Measurements from ENCODE around the gene ITGB2. TPM values are rescaled to one million over a fixed set of nuclear protein-coding genes. Genes with fewer than 3 reads are reported as not detected.

Gene ITGB2
- total RNA-seq, 1 experiment from 2014 or later = 1.5 TPM

GRCh38 chr21:44900559-44901251 is 20.0 kb downstream of the ITGB2 start:
- no peak overlapping the region for H3K4me2 ChIP-seq (ENCODE audit: low read length)
- POLR2A ChIA-PET = no interaction called here
- no peaks in the 10 kb centered on the region for H3K36me3 ChIP-seq (ENCODE audit: control insufficient read depth in 1 of 2, insufficient read depth in 2 of 2, low read length in 2 of 2)
- CTCF ChIA-PET = no interaction called here
- BruUV-seq (replicated peaks) = no TSS peak
- H3K27me3 ChIP-seq (ENCODE audit: insufficient read depth, low read length) = no peaks in the 10 kb centered on the region
- no peaks in the 10 kb centered on the region for H3K79me2 ChIP-seq (ENCODE audit: insufficient read depth, low read length)
- no peak overlapping the region for H3K27ac ChIP-seq (ENCODE audit: low read depth, low read length)
- DNase-seq (ENCODE audit: low read depth, low spot score) (no peak), ATAC-seq (no peak)
- TF ChIP-seq MAX (IDR thresholded peaks at IDR 0.05) = no peak
- no peak for TF ChIP-seq SRF (IDR thresholded peaks at IDR 0.05; ENCODE audit: low read depth)
- no peak for TF ChIP-seq ELF1 (IDR thresholded peaks at IDR 0.05; ENCODE audit: borderline replicate concordance, low read depth)
- TF ChIP-seq ATF3 (IDR thresholded peaks at IDR 0.05) = no peak
- no peak for TF ChIP-seq POLR2AphosphoS5 (IDR thresholded peaks at IDR 0.05; ENCODE audit: low read depth, low read length)
- TF ChIP-seq ZFX (IDR thresholded peaks at IDR 0.05) = no peak
- TF ChIP-seq ZNF274 (IDR thresholded peaks at IDR 0.05; ENCODE audit: low read depth, low read length) = no peak
- no peak for TF ChIP-seq EZH2 (IDR thresholded peaks at IDR 0.05)
- H3K9me2 ChIP-seq (ENCODE audit: insufficient read depth) = no peaks in the 10 kb centered on the region
- H3K9ac ChIP-seq (ENCODE audit: low read length) = no peak overlapping the region
- H3K4me3 ChIP-seq (replicated peaks in 1 of 2; ENCODE audit: low read depth in 1 of 2, low read length in 2 of 2) = no peak overlapping the region
- intact Hi-C loops (cut with micrococcal nuclease) = no loop called here
- H3K9me3 ChIP-seq (ENCODE audit: control insufficient read depth in 1 of 2, insufficient read depth in 1 of 2, low read depth in 1 of 2, low read length in 2 of 2) = peaks cover 0 to 4% of the 10 kb centered on the region in 2 experiments; a peak in 1 of 4 replicates
- H2AFZ ChIP-seq (ENCODE audit: low read depth, low read length, poor library complexity, severe bottlenecking) = no peak overlapping the region
- H3K4me1 ChIP-seq (ENCODE audit: control insufficient read depth in 1 of 2, insufficient read depth in 2 of 2, low read length in 2 of 2) = no peaks in the 10 kb centered on the region; a peak in 1 of 4 replicates
- RAD21 ChIA-PET (ENCODE audit: low non-redundant PET in 1 of 2, low total read pairs in 2 of 2, uncharacterized antibody in 2 of 2, unreplicated experiment in 2 of 2) = no interaction called here
- H4K20me1 ChIP-seq (ENCODE audit: insufficient read depth) = no peaks in the 10 kb centered on the region

DNA sequence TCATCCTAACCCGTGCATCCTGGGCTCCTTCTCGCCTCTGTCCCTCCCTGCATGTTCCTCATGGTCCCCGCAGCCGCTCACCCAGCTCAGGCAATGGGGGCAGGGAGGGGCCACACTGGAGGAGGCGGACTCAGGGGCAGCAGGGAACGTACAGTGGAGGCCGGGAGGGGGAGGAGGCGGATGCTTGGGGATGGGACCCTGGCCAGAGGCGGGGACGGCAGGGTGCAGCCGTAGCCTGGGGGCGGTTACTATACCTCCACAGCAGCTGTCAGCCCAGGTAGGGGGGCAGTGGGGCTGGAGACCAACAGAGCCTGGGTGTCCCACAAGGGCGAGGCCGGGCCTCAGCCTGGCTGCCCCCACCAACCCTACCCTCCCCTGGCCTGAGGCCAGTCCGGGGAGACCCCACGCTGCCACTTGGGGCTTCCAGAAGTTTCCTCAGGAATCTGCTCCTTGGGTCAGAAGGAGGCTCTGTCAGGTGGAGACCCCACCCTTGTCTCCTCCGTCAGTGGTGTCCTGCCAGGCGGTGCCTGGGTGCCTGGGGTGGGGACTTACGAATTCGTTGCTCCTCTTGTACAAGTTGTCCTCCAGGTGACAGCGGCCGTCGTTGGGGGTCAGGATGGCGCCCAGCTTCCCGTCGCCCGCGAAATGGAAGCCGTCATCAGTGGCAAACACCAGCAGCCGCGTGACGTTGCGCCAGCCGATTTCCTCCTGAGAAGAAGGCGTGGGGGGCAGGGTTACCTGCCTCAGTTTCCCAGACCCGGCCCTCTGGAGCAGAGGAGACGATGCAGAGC is 20.7 kb downstream of the ITGB2 start:
- ATAC-seq (no peak), DNase-seq (ENCODE audit: low read depth, low spot score) (no peak)
- CTCF ChIA-PET = no interaction called here
- H3K4me1 ChIP-seq (ENCODE audit: control insufficient read depth in 1 of 2, insufficient read depth in 2 of 2, low read length in 2 of 2) = no peaks in the 10 kb centered on the region; a peak in 1 of 4 replicates
- no peak overlapping the region for H3K27ac ChIP-seq (ENCODE audit: low read depth, low read length)
- BruUV-seq (replicated peaks) = no TSS peak
- H2AFZ ChIP-seq (ENCODE audit: low read depth, low read length, poor library complexity, severe bottlenecking) = no peak overlapping the region
- POLR2A ChIA-PET = no interaction called here
- H3K79me2 ChIP-seq (ENCODE audit: insufficient read depth, low read length) = no peaks in the 10 kb centered on the region
- H3K36me3 ChIP-seq (ENCODE audit: control insufficient read depth in 1 of 2, insufficient read depth in 2 of 2, low read length in 2 of 2) = no peaks in the 10 kb centered on the region
- no peak overlapping the region for H3K9ac ChIP-seq (ENCODE audit: low read length)
- no peaks in the 10 kb centered on the region for H3K9me2 ChIP-seq (ENCODE audit: insufficient read depth)
- H3K27me3 ChIP-seq (ENCODE audit: insufficient read depth, low read length) = no peaks in the 10 kb centered on the region
- no peaks in the 10 kb centered on the region for H4K20me1 ChIP-seq (ENCODE audit: insufficient read depth)
- peaks cover 0 to 4% of the 10 kb centered on the region in 2 experiments; a peak in 1 of 4 replicates for H3K9me3 ChIP-seq (ENCODE audit: control insufficient read depth in 1 of 2, insufficient read depth in 1 of 2, low read depth in 1 of 2, low read length in 2 of 2)
- RAD21 ChIA-PET (ENCODE audit: low non-redundant PET in 1 of 2, low total read pairs in 2 of 2, uncharacterized antibody in 2 of 2, unreplicated experiment in 2 of 2) = no interaction called here
- H3K4me3 ChIP-seq (replicated peaks in 1 of 2; ENCODE audit: low read depth in 1 of 2, low read length in 2 of 2) = no peak overlapping the region
- intact Hi-C loops (cut with micrococcal nuclease) = no loop called here
- no peak overlapping the region for H3K4me2 ChIP-seq (ENCODE audit: low read length)
- no peak for TF ChIP-seq JUND (IDR thresholded peaks at IDR 0.05)
- no peak for TF ChIP-seq ZBTB33 (IDR thresholded peaks at IDR 0.05; ENCODE audit: extremely low read depth, insufficient replicate concordance, low read length)
- no peak for TF ChIP-seq ZFX (IDR thresholded peaks at IDR 0.05)
- TF ChIP-seq SRF (IDR thresholded peaks at IDR 0.05; ENCODE audit: low read depth) = no peak
- TF ChIP-seq ATF3 (IDR thresholded peaks at IDR 0.05) = no peak
- TF ChIP-seq ZNF274 (IDR thresholded peaks at IDR 0.05; ENCODE audit: low read depth, low read length) = no peak
